GM21786 (cell line): ENCODE data around the gene CPNE7.

Experiments
- ATAC-seq: cut with Tn5 transposase; IDR thresholded peaks from one replicate; pipeline ENCODE4 v1.9.1; 2021; ENCODE audit not compliant: unreplicated experiment

The CPNE7 gene

DNA sequence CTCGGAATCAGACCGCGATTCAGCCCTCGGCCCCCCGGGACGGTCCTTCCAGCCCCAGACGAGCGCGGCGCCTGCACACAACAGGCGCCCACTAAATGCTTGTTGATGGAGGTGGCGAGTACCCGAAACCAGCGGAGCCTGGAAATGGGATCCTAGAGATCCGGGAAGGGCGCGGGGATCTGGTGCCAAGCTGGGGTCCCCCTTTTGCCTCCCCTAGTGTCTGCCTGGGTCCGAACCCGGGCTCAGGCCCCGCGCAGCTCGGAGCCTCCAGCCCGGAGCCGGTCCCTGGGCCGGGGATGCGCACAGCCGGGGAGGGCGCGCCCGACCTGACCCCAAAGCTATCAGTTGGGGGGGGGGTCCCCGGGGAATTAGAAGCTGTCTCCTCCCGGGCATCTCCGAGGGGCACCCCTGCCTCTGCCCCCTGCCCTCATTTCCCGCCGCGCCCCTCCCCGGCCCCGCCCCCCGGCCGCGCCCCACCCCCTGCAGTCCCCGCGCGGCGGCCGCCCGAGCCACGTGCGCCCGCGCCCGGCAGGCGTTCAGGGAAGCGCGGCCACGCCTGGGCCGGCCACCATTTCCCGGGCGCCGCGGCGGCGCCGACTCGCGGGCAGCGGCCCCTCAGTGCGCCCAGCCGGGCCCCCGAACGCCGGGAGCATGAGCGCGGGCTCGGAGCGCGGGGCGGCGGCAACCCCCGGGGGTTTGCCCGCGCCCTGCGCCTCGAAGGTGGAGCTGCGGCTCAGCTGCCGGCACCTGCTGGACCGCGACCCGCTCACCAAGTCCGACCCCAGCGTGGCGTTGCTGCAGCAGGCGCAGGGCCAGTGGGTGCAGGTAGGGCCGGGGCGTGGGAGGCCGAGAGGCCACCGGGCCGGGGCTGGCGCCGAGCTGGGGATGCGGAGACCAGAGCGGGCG, at the start of gene CPNE7:
TSS of gene CPNE7 (plus strand) at position 512 of the 906 bp plus-strand sequence. CDS start at position 652, 140 bp downstream.
- ATAC-seq, result no peak

- ATAC-seq, result no peak
Observed at GRCh38 chr16:89529097-89529496, 46.5 kb upstream of the CPNE7 start.

DNA sequence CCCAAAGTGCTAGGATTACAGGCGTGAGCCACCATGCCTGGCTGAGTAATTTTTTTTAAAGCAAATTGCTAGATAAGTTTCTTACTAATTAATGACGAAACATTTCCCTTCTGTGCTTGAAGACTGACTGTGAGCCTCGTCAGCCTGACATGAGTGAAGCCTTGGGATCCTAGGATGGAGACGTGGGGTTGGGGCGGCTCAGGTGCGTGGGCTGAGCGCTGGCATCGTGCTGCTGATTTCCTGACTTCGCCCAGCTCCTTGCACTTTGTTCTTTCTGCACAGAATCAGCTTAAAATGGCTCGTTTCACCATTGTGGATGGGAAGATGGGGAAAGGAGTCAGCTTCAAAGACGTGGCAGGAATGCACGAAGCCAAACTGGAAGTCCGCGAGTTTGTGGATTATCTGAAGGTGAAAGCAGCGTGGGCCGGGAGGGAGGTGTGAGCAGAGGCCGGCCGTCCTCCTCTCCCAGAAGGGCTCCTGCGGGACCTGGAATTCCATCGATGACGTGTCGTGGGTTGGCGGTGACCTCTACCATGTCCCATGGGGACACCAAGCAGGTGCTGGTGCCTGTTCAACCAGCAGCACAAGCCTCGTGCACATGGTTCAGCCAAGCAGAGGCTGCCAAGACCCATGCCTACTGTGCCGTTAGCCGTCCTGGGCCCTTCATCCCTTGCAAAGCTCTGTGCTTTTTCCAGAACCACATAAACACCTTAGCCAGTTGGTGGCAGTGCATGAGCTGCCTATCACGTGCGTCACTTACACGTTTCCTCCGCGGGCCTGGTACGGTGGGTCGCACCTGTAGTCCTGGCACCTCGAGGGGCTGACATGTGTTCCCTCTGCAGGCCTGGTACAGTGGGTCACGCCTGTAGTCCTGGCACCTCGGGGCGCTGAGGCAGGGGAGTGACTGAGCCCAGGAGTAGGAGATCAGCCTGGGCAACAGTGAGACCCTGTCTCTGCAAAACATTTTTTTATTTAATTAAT, 44.9 kb upstream of the CPNE7 start:
- ATAC-seq, result no peak

GRCh38 chr16:89531821-89532526, 43.6 kb upstream of the CPNE7 start:
- no peak for ATAC-seq

GRCh38 chr16:89534252-89534756, 41.3 kb upstream of the CPNE7 start:
- no peak for ATAC-seq

- no peak for ATAC-seq
Observed at GRCh38 chr16:89536371-89536770, 39.2 kb upstream of the CPNE7 start.

GRCh38 chr16:89536886-89537548, 38.5 kb upstream of the CPNE7 start:
- ATAC-seq, result no peak

- ATAC-seq, result no peak
Observed at GRCh38 chr16:89537549-89537925, 38.0 kb upstream of the CPNE7 start.

GRCh38 chr16:89538286-89538685, 37.3 kb upstream of the CPNE7 start:
- no peak for ATAC-seq

- ATAC-seq, result no peak
Observed at GRCh38 chr16:89540557-89540956, 35.0 kb upstream of the CPNE7 start.

DNA sequence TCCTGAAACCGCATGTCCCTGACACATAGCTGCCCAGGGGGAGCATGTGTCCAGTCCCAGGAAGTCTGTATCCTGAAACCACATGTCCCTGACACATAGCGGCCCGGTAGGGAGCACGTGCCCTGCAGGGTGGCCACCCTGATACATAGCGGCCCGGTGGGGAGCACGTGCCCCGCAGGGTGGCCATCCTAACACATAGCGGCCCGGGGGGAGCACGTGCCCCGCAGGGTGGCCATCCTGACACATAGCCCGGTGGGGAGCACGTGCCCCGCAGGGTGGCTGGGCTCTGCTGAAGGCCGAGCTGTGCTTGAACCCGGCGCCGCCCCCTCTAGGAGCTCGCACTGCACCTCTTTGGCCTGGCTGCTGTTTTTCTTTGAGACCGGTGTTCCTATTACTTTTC, 33.8 kb upstream of the CPNE7 start:
- no peak for ATAC-seq

- no peak for ATAC-seq
Observed at GRCh38 chr16:89544113-89544512, 31.4 kb upstream of the CPNE7 start.

DNA sequence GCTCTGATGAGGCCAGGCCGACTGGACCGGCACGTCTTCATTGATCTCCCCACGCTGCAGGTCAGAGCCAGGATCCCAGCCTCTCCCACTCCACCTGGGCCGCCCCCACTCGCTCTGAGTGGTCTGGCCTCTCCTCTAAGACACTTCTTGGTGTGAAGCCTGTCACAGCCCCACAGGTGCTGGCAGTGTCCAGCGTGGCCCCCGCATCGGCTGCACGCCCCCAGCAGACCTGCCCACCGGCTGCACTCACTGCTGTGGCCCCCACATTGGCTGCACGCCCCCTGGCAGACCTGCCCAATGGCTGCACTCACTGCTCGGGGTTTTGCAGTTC, 30.9 kb upstream of the CPNE7 start:
- ATAC-seq, result no peak

- no peak for ATAC-seq
Observed at GRCh38 chr16:89545044-89545830, 30.3 kb upstream of the CPNE7 start.

- ATAC-seq, result no peak
Observed at GRCh38 chr16:89545831-89546574, 29.6 kb upstream of the CPNE7 start.

DNA sequence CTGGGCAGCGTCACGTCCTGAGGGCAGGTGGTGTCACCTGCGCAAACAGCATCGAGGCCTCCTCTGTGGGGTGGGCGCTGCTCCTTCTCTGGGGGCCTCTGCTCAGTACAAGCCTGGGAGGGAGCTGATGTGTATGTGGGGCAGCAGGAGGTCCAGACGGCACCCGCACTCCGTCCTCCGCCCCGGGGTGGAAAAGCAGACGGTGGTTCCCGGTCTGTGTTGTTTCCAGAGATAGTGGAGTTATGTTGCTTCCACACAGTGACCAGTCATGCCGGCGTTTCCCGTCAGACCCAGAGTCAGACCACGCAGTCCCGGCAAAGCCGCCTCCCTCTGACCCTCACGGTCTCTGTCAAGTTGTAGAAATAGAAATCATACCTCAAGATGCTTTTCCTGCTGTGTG, 28.8 kb upstream of the CPNE7 start:
- no peak for ATAC-seq

DNA sequence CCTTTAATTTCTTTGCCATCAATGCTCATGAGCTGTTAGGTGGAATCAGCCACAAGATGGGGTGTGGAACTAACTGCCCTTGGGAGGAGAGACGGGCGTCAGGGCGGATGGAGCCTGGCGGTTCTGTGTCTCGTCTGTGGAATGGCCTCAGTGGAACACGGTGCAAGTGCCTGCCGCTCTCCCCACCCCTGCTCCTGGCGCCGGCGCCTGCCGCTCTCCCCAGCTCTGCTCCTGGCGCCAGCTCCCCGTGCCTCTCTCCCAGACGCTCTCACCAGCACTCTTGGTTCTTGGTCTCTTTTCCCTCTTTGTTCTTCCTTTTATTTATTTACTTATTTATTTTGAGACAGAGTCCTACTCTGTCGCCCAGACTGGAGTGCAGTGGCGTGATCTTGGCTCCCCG, 28.3 kb upstream of the CPNE7 start:
- no peak for ATAC-seq

GRCh38 chr16:89547860-89548259, 27.7 kb upstream of the CPNE7 start:
- ATAC-seq, result no peak
